OCI-LY7 (cell line): ENCODE data around the gene HEXIM2. TPM values are rescaled to one million over a fixed set of nuclear protein-coding genes. Genes with fewer than 3 reads are reported as not detected.

Experiments used
- BruUV-seq: library from RNA; stranded (reverse); fragments of 400-500 nt; replicated peaks from 2 replicates; lab custom pipeline; 2021; lab: Mats Ljungman, UMichigan
- CTCF ChIA-PET: fragments of 300-600 bp; sonication (Branson Sonifier 250); formaldehyde crosslinking; loops from one replicate; lab custom pipeline; 2022; ENCODE audit warnings: antibody characterized with exemption; ENCODE audit not compliant: unreplicated experiment; lab: Charles Lee
- POLR2A ChIA-PET: fragments of 300-600 bp; sonication (Branson Sonifier 250); formaldehyde crosslinking; loops from one replicate; lab custom pipeline; 2022; ENCODE audit warnings: antibody characterized with exemption; lab: Charles Lee
- DNase-seq: peaks from one replicate; pipeline ENCODE4 v3.0.0-alpha.2; 2015; ENCODE audit warnings: low spot score
- H2AFZ ChIP-seq: fragments of 200-600 bp; sonication (generic), shearing (Covaris generic); 2 replicates; pipeline ENCODE4 v1.6.1; 2014; ENCODE audit warnings: mild to moderate bottlenecking, antibody characterized with exemption, low read length, moderate library complexity
- H3K27ac ChIP-seq: fragments of 200-600 bp; sonication (generic); 2 replicates; pipeline ENCODE4 v1.5.1; 2014; ENCODE audit warnings: mixed run types, low read depth, mild to moderate bottlenecking, moderate library complexity, low read length, inconsistent platforms; ENCODE audit not compliant: poor library complexity, severe bottlenecking
- H3K36me3 ChIP-seq: fragments of 200-600 bp; sonication (generic); 2 replicates; pipeline ENCODE4 v1.6.1; 2014; ENCODE audit warnings: mild to moderate bottlenecking, antibody characterized with exemption, low read length, moderate library complexity, mixed read lengths; ENCODE audit not compliant: insufficient read depth
- H3K4me1 ChIP-seq: fragments of 200-600 bp; sonication (generic); 2 replicates; pipeline ENCODE4 v1.5.1; 2014; ENCODE audit warnings: mild to moderate bottlenecking, low read length; ENCODE audit not compliant: insufficient read depth, poor library complexity, severe bottlenecking
- H3K4me2 ChIP-seq: fragments of 200-600 bp; sonication (generic); 2 replicates; pipeline ENCODE4 v1.6.1; 2014; ENCODE audit warnings: mild to moderate bottlenecking, low read length
- H3K4me3 ChIP-seq: fragments of 200-600 bp; sonication (generic); 2 replicates; pipeline ENCODE4 v1.5.1; 2014; ENCODE audit warnings: mild to moderate bottlenecking, low read depth, low read length; ENCODE audit not compliant: poor library complexity, severe bottlenecking
- H3K79me2 ChIP-seq: fragments of 200-600 bp; sonication (generic); 2 replicates; pipeline ENCODE4 v1.6.1; 2016; ENCODE audit warnings: low read depth, mild to moderate bottlenecking, low read length, moderate library complexity, mixed read lengths; ENCODE audit not compliant: insufficient read depth
- H3K9me2 ChIP-seq: fragments of 200-600 bp; sonication (generic); 2 replicates; pipeline ENCODE4 v1.6.1; 2016; ENCODE audit warnings: mild to moderate bottlenecking, low read length, mixed read lengths; ENCODE audit not compliant: insufficient read depth
- H3K9me3 ChIP-seq: fragments of 200-600 bp; sonication (generic); 2 replicates; pipeline ENCODE4 v1.6.1; 2014; ENCODE audit warnings: mild to moderate bottlenecking, mixed run types, low read length, mixed read lengths
- H4K20me1 ChIP-seq: fragments of 200-600 bp; sonication (generic); 2 replicates; pipeline ENCODE4 v1.6.1; 2014; ENCODE audit warnings: mild to moderate bottlenecking, antibody characterized with exemption, low read length, moderate library complexity, mixed read lengths; ENCODE audit not compliant: insufficient read depth
- EZH2phosphoT487 ChIP-seq: fragments of 200-600 bp; sonication (generic); IDR thresholded peaks from 2 replicates; pipeline ENCODE4 v1.6.1; 2018; ENCODE audit warnings: low read depth, borderline replicate concordance, mild to moderate bottlenecking, mixed run types, antibody characterized with exemption, low read length, moderate library complexity, mixed read lengths
- intact Hi-C: fragments of 100-400 bp; cut with micrococcal nuclease; formaldehyde crosslinking; loops from one replicate; pipeline ENCODE4 v1.10.0; 2022; ENCODE audit not compliant: unreplicated experiment
- total RNA-seq, 2 experiments: library from RNA; depleted of rRNA in 1 of 2; stranded (reverse); fragments of >200 nt in 1 of 2; shearing (Covaris generic) in 1 of 2; gene quantifications; 2 replicates each; pipeline ENCODE4 v1.2.3, GENCODE V29; 2014 to 2022
- TF ChIP-seq, protein P1 (sequence below): fragments of 200-600 bp; sonication (generic); conservative IDR thresholded peaks from 2 replicates; pipeline ENCODE4 v1.5.1; 2014; ENCODE audit warnings: mild to moderate bottlenecking, antibody characterized with exemption, low read length, moderate library complexity, mixed read lengths

HEXIM2 gene
- total RNA-seq, 2 experiments from 2014 or later = 8.6 to 11.1 TPM

DNA sequence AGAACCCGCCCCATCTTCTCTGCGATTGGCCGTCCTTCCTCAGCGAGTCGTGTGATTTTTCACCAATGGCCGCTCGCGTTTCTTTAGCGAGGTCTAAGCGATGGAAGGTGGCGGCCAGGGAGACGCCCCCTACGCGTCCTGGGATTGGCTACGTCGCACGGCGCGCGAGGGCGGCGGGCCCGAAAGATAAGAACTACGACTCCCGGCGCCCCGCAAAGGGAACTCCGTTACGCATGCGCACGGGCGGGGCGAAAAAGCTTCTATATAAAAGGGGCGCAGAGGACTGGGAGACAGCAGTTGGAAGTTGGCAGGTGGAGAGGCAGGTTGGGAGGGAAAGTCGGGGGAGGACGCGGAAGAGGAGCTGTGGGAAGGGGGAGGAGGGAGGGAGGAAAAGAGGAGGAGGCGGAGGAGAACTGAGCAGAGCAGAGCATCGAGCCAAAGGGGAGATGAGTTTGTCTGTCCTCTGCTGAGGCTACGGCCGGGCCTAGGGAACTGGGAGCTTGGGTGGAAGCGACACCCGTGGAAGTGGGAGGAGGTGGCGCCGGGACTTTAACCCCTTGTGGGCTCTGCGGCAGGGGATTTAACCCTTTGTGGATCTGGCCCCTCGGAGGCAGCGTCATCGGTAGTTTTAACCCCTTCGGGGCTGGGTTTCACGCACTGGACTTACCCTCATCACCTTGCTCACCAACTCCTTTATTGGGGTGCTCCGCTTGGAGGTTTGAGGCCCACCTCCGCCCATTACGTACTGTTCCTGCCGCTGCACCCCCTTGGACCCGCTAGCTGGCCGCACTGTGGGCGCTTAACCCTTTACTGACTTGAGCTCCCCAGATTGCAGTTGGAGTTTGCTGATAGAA is 13.3 kb upstream of the HEXIM2 start, which contains the start of gene HEXIM1:
Gene HEXIM1, plus strand, starts transcription at position 293 of the 854 bp plus-strand sequence. CDS start 716 bp downstream, outside the sequence.
- no peaks in the 10 kb centered on the region for H3K9me3 ChIP-seq
- ChIA-PET CTCF (interaction anchor here (0.6 to 1.4 kb wide), 3 partner anchors 24 to 209 kb away, joined by 4 to 6 read pairs (median 5); no protein-coding TSS in a partner anchor), POLR2A (interaction anchor here (0.7 to 4.2 kb wide), 7 partner anchors 8 to 260 kb away, joined by 3 to 19 read pairs (median 6); partner anchors contain the start of gene HEXIM2)
- intact Hi-C loops = loop anchor here (1.0 kb wide), 1 partner anchor 50 kb away; no protein-coding TSS in a partner anchor
- DNase-seq = peak; percentile 100
- TF ChIP-seq, protein P1, sequence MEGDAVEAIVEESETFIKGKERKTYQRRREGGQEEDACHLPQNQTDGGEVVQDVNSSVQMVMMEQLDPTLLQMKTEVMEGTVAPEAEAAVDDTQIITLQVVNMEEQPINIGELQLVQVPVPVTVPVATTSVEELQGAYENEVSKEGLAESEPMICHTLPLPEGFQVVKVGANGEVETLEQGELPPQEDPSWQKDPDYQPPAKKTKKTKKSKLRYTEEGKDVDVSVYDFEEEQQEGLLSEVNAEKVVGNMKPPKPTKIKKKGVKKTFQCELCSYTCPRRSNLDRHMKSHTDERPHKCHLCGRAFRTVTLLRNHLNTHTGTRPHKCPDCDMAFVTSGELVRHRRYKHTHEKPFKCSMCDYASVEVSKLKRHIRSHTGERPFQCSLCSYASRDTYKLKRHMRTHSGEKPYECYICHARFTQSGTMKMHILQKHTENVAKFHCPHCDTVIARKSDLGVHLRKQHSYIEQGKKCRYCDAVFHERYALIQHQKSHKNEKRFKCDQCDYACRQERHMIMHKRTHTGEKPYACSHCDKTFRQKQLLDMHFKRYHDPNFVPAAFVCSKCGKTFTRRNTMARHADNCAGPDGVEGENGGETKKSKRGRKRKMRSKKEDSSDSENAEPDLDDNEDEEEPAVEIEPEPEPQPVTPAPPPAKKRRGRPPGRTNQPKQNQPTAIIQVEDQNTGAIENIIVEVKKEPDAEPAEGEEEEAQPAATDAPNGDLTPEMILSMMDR = no peak
- no peaks in the 10 kb centered on the region for H3K36me3 ChIP-seq
- peaks cover 15% of the 10 kb centered on the region; the same call in 1 of the 2 replicates for H4K20me1 ChIP-seq
- peak within 1 kb of the TSS; percentile 96 for H3K4me2 ChIP-seq
- peak within 1 kb of the TSS; percentile 75 for H3K4me3 ChIP-seq
- peaks cover 16% of the 10 kb centered on the region; the same call in 1 of the 2 replicates for H3K79me2 ChIP-seq
- BruUV-seq = TSS peak; percentile 72
- peaks cover 46% of the 10 kb centered on the region for H3K4me1 ChIP-seq
- H3K27ac ChIP-seq = peak within 1 kb of the TSS; percentile 88
- H3K9me2 ChIP-seq = no peaks in the 10 kb centered on the region
- peak within 1 kb of the TSS; percentile 84; the same call in 1 of the 2 replicates for H2AFZ ChIP-seq

DNA sequence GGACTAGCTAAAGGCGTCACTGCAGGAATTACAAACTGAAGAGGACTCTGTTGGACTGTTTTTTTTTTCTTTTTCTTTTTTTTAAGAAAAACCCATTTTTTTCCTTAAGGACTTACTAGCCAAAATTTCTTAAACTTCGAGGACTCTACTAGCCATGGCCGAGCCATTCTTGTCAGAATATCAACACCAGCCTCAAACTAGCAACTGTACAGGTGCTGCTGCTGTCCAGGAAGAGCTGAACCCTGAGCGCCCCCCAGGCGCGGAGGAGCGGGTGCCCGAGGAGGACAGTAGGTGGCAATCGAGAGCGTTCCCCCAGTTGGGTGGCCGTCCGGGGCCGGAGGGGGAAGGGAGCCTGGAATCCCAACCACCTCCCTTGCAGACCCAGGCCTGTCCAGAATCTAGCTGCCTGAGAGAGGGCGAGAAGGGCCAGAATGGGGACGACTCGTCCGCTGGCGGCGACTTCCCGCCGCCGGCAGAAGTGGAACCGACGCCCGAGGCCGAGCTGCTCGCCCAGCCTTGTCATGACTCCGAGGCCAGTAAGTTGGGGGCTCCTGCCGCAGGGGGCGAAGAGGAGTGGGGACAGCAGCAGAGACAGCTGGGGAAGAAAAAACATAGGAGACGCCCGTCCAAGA is 12.5 kb upstream of the HEXIM2 start:
- Histone ChIP-seq H3K36me3 (no peaks in the 10 kb centered on the region), H3K4me3 (peak overlapping the region; percentile 73), H3K27ac (peak overlapping the region; percentile 45), H3K9me3 (no peaks in the 10 kb centered on the region), H3K4me1 (peaks cover 38% of the 10 kb centered on the region), H3K4me2 (peak overlapping the region; percentile 96), H3K79me2 (peaks cover 16% of the 10 kb centered on the region; the same call in 1 of the 2 replicates), H3K9me2 (no peaks in the 10 kb centered on the region), H4K20me1 (peaks cover 15% of the 10 kb centered on the region; the same call in 1 of the 2 replicates), H2AFZ (no peak overlapping the region)
- intact Hi-C loops = loop anchor here (1.0 kb wide), 1 partner anchor 49 kb away; no protein-coding TSS in a partner anchor
- no TSS peak for BruUV-seq
- DNase-seq = peak; percentile 86
- ChIA-PET POLR2A (interaction anchor here (0.6 to 4.2 kb wide), 11 partner anchors 7 to 175 kb away, joined by 3 to 19 read pairs (median 4); partner anchors contain the start of genes ACBD4 and HEXIM2), CTCF (interaction anchor here (0.6 to 1.4 kb wide), 8 partner anchors 11 to 709 kb away, joined by 3 to 7 read pairs (median 4); partner anchors contain the start of gene ACBD4)
- no peak for TF ChIP-seq EZH2phosphoT487
- TF ChIP-seq, protein P1 = peak; percentile 94
